SK-N-DZ (cell line): ENCODE results near the gene SERTAD4.

ENCODE experiments used
- DNase-seq: peaks from one replicate; pipeline ENCODE4 v3.0.0-alpha.2; 2015; ENCODE audit warnings: low spot score

Gene SERTAD4

GRCh38 chr1:210231846-210232510 lies 618 bp upstream of the SERTAD4 start:
- peak; percentile 68 for DNase-seq

- DNase-seq: no peak
Observed at GRCh38 chr1:210233216-210233494, 559 bp downstream of the SERTAD4 start.

DNA sequence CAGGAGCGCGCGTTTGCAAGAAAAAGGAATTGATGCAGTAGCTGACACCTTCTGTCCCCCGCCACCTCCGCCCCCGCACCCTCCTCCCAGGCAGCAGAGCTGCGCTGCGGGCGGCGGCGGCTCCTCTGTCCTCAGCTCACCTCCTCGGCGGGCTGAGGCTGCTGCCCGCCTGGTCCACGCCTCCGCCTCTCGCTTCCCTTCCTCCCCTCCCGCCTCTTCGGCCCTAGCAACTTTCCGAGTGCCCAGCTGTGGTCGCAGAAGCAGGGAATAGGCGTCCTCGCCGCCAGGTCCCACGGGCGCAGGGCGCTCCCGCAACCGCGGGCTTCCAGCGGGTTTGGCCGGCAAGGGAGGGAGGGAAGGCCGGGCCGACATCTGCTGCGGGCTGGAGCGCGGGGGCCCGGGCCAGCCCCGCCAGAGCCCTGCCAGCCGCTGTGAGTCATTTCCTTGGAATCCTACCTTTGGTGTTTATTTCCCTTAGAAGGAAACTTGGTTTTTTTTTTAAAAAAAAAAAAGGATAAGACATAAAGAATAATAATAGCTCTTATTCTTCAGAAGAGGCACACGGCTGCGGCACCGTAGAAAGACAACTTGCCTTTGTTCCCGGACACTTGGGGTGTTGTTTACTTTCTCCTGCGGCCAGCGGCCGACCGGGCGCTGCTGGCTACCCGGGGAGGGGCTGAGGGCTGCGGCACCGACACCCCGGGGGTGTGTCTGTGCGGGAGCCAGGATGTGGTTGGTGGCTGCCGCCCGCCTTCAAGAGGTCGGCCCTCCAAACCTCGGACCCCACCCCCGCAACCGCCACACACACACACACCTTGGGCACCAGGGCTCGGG lies 1.1 kb downstream of the SERTAD4 start:
- peak; percentile 52 for DNase-seq

DNA sequence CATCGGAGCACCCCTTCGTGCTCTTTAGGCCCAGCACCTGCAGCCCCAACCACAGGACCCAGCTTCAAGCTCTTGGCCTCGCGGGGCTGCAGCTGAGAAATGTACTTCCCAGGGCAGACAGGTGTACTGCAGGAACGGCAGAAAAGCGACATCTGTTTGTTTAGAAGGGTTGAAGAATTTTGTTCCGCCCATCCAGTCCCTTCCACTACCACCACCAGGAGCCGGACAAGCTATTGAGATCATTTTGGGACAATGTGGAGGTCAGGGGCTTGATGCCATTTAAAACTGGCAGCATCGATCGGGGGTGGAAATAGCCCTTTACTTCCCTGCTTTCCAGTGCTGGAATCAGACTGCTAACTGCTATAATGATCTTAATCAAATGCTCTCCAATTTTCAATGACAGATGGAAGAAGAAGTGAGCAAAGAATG lies 1.7 kb downstream of the SERTAD4 start:
- no peak for DNase-seq

DNA sequence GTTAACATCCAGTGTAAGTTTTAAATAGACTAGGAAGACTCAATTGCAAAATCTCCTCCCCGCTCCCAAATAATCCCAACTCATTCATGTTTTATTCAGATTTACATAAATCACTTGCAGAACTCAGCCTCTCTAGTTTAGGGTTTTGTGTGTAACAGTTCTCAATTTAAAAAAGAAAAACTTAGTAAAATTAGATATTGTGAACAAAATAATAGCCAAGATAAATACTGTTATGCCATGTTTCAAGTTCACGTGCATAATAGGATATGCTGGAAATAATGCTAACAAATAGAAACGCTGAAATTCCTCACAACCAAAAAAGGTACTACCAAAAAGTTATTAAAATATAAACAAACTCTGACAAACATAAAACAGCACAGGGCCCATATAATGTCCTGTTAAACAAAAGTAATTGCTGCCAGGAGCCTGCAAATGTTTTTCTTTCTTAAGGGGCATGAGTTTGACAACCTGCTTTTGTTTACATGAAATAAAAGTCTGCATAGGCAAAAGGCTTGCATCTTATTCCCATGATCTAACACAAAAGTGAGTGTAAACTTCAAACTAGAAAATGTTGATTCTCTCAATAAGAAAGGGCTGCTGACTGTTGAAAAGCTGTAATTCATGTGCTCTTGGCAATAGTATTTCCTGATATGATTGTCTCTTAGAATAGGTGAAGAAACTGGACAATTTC lies 2.9 kb downstream of the SERTAD4 start:
- no peak for DNase-seq

- no peak for DNase-seq
Observed at GRCh38 chr1:210236386-210236839, 3.8 kb downstream of the SERTAD4 start.

GRCh38 chr1:210236840-210237409 lies 4.3 kb downstream of the SERTAD4 start:
- DNase-seq: no peak

DNA sequence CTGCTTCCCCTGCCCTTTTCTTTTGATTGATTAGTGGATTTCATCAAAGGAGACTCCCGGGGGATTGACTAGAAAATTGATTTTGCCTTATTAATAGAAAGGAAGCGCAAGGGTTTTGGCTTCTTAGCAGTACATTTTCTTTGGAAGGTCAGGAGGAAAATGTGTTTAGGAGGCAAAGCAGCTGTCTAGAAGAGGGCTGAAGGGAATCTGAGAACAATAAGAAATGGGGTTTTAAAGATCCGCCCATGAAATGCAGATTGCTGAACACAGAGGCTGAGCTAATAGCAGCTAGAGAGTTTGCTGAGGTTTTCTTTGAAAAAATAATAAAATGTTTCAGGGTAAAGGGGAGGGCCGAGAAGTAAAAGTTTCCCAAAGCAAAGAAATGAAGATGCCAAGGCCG lies 4.9 kb downstream of the SERTAD4 start:
- DNase-seq: no peak

DNA sequence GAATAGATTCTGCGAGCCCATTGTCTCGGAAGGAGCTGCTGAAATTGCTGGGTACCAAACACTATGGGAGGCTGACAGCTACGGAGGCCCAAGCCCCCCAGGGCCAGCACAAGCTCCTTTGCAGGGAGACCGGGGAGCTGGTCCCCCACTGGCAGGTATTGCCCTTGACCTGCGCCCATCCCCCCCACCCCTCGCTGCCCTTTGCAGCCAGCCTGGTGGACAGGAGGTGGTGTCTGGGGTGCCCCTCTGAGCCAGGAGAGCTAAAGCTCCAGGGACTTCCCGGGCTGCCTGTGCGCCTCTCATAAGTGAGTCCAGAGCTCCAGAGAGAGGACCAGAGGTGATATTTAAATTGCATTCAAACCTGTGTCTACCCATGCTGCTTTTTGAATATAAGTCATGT lies 5.4 kb downstream of the SERTAD4 start:
- no peak for DNase-seq

DNA sequence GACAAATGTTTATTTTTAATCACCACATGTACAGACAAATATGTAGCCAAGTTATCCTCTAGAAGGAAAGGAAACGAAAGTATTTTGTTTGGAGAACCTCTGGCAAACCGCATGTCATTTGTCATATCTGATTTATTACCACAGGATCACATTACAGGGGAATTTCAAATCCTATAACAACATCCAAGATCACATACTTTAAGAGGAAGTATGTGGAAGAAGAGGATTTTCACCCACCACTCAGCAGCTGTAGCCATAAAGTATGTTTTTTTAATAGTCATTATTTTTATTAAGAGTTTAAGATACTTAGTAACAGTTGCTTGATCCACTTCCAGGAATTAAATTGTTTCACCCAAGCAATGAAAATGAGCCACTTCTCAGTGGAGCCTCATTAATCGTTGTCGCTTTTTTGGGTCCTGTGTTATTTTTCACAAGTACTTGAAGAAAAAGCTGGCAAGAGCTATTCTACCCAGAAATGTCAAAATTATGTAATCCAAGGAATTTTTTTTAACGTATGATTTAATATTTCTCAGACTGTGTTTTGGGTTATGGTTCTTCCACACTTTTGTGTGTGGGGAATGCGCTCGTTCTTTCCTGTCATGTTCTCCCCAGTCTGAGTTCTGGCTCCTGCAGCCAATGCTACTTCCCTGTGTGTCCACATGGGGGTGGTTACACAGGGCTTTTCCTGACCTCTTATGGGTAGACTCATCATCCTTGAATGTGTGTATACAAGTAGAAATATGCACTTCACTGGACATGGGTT lies 6.9 kb downstream of the SERTAD4 start:
- DNase-seq: no peak

DNA sequence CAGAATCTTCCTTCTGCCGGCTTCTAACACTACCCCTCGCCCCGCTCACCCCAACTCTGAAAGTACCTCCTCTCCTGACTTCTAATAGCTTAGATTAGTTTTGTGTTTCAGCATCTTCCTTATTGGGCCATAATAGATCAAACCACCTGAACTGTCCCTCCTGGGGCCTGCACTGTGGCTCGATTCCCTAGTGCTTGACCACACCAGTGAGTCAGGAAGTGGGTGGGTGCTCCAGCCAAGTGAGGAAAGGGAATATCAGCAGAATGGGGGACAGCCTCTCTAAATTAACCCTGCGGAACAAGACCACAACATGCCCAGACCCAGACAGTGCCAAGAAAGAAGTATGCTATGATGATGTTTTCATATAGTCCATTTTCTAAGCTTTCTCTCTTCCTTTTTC lies 8.5 kb downstream of the SERTAD4 start:
- DNase-seq: no peak

DNA sequence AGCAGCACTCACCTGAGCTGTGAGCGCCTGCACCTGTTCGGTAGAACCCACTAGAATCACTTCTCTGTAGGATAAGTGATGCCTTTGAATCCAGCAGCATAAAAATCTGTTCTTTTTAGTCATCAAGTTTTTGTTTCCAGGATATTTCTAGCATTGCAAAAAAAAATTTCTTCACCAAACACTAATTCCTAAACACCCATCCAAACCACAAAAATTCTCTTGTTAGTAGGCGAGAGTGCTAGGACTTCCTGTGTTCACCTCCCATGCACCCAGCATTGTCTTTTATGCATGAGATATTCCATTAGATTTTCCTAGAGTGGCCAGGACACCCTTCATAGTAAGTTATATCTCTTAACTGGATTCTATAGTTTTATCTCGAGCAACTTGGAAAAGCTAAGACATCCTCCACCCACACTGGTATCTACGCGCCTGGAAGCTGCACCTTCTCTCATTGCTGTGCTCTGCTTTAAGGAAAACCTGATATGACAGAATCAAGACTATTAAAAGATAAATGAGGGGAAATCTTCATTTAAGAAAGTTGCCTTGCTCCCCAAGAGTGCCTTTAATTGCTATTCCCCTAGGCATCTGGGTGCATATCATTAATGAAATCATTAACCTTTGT lies 12.3 kb downstream of the SERTAD4 start:
- DNase-seq: no peak

DNA sequence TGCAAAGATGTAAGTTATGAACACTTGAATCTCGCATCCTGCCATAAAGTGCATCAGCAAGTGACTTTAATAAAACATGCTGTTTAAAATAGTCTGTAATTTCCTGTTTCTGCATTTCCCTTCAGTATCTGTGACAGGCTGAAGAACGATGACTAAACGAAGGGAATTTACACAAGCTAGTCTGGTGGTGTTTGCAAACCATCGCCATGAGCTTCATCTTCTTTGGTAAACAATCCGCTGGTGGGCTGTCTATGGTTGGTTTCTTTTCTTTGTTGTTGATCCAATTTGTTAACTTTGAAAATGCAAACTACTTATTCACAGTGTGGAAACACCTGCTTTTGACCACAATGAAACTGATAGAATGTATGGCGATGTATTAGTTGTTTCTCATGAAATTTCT lies 13.9 kb downstream of the SERTAD4 start:
- no peak for DNase-seq

- no peak for DNase-seq
Observed at GRCh38 chr1:210248341-210248740, 15.7 kb downstream of the SERTAD4 start.

DNA sequence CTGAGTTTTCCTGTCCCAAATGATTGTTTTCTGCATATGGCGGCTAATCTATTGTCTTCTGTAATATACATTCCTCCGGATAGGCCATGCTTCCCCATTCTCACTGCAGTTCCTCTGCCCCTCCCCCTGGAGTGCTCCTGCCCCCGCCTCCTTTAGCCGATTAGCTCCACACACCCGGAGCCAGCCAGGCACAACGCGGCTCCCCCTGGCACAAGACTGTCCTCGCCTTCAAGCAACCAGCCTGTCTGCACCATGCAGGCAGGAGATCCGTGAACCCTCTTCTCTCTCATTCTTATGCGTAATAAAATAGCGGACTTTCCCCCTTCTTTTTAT lies 18.0 kb downstream of the SERTAD4 start:
- DNase-seq: peak; percentile 61

DNA sequence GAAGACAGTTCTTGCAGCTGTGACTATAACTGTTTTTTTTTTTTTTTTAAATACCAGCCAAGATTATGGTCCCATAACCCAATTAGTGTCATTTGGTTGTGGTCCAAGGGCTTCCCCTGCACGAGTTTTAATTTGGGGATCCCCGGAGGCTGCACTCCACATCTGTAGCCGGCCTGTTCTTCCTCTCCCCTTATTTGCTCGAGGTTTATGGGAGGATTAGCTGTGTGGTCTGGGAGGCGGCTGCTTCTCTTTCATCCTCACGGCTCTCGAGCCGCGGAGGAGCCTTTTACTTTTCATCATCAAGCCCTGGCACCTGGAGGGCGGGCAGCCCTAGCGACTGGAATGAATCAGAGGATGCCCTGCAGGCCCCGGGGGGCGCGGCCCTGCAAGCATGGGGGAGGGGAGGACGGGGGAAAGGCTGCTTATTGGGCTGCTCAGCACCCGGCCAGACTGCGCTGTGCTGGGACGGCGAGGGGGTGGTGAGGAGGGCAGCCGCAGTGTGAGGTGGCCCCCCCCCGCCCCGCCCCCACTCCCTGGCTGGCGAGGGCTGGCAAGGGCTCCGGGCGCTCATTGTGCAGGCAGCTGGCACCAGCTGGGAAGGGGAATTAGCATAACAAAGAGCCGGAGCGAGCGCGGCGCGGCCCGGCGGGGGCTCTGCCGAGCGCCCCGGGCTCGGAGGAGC lies 18.5 kb downstream of the SERTAD4 start:
- DNase-seq: peak; percentile 62

DNA sequence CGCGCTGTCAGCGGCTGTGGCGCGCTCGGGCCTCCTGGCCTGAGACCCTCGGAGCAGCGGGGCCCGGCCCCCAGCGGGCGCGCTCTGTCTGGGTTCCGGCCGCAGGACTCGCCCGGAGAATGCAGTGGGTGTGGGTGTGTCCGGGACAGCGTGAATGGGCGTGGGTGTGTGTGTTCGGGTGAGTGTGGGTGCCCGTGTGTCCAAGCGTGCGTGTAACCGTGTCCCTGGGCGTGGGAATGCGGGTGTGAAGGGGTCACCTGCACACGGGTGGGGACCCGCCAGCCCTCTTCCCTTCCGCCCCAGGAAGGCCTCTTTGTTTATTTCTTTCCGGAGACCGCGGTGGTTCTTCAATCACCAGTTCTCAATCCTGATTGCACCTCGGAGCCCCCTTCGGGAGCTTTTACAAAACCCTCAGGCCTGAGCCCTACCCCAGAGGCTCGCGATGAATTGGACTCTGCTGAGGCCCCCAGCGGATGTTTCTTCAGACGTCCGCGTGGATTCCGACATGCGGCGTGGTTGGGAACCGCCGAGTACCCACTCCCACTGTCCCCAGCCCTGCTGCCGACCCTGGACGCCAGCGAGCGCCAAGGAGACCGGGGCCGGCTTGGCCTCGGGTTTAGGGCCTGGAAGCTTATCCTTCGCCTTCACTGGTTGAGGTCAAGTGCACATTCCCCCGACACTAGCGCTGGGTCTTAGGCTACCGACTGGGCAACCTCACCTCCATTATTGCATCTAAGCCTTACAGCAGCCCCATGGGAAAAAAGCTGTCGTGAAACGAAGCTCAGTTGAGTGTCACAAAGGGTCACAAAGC lies 19.3 kb downstream of the SERTAD4 start:
- DNase-seq: no peak

- peak; percentile 65 for DNase-seq
Observed at GRCh38 chr1:210252621-210253051, 20.0 kb downstream of the SERTAD4 start.

DNA sequence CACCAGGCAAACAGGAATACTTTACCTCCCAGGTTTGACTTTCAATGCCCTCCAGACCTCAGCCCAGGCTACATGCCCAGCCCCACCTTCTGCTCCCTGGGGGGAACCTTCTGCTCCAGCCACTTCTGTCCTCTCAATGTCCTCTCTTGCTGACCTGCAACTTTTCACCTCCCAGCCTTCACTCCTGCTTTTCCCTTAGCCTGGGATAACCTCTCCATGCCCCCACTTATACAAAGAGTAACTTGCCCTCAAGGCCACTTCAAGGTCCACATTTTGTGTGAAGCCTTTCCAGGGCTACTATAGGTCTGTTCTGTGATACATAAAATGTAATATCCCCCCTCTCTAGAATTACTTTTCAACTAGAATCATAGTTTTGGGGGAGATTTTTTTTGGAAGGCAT lies 21.7 kb downstream of the SERTAD4 start:
- no peak for DNase-seq
